HG02840 (cell line): ENCODE results near the gene OBP2B.

Source experiments
- ATAC-seq: cut with Tn5 transposase; IDR thresholded peaks from one replicate; pipeline ENCODE4 v1.9.1; 2021; ENCODE audit warnings: mild to moderate bottlenecking, moderate library complexity, moderate number of reproducible peaks; ENCODE audit not compliant: unreplicated experiment, low FRiP score

The OBP2B gene

GRCh38 chr9:133202688-133203453 lies 6.2 kb downstream of the OBP2B start:
- no peak for ATAC-seq

DNA sequence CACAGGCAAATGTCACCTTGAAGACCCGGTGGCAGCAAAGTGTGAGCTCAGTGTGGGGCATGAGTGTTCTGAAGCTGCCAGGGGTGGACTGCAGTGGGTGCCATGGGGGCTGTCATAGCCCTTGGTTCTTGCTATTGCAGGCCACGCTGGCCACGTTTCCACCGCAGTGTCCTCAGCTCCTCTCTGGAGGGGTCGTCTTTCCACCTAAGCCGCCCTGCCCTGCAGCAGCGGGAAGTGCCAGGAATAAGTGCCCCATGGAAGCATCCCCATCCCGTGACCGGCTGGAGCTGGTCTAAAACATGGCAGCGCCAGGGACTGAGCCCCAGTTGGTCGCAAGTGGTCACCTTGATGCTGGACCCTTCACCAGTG lies 6.9 kb downstream of the OBP2B start:
- ATAC-seq: no peak

GRCh38 chr9:133201424-133202144 lies 7.5 kb downstream of the OBP2B start:
- ATAC-seq: no peak

GRCh38 chr9:133200631-133201030 lies 8.4 kb downstream of the OBP2B start:
- ATAC-seq: no peak

DNA sequence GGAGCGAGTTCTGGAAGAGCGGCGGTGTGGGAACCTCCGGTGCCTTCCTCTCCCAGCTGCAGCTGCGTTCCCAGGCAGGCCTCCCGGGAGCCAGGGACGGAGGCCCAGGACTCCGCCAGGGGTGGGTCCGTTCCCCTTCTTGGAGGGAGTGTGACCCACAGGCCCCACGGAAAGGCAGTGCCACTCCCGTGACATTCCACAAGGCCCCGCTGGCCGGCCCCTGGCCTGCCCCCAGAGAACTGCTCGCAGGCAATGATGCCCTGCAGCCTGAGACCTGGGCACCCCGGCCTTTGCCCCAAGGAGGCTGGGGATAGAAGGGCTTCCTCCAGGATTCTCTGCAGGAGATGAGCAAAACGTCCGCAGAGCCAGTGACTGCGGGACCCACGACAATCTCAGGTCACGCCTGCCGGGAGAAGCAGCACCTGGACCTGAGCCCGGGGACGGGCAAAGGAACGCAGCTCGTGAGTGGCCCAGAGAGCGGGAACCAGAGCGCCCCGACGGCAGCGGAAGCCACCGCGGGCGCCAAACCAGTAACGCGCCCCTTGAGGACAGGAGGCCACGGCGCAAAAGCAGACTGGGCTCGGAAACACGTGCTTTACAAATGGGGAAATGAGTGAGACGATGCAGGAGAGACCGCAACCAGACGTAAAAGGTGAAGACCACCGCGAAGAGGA lies 9.3 kb downstream of the OBP2B start:
- ATAC-seq: no peak

GRCh38 chr9:133195029-133195428 lies 14.0 kb downstream of the OBP2B start:
- ATAC-seq: no peak

- ATAC-seq: no peak
These were observed 14.5 kb downstream of the OBP2B start for GRCh38 chr9:133194597-133194996.

- no peak for ATAC-seq
These were observed 17.1 kb downstream of the OBP2B start for GRCh38 chr9:133191989-133192388.

DNA sequence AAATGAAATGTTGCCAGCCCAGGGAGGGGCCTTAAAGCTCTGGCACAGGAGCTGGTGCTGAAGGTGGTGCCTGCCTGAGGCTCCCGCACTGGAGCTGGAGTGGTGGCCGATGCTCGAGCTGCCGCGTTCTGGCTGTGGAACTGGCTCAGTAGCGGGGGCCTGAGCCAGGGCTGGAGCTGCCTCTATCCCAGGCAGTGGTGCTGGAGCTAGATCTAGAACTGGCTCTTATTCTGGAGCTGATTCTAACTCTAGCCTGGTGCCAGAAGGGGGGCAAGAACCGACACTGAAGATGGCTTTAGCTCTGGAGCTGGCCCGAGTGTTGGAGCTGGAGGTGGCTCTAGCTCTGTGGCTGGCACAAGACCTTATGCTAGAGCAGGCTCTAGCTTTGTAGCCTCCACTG lies 19.2 kb downstream of the OBP2B start:
- ATAC-seq: no peak

GRCh38 chr9:133188843-133189180 lies 20.2 kb downstream of the OBP2B start:
- ATAC-seq: no peak

- ATAC-seq: no peak
These were observed 20.8 kb downstream of the OBP2B start for GRCh38 chr9:133188006-133188842.

- ATAC-seq: no peak
These were observed 21.5 kb downstream of the OBP2B start for GRCh38 chr9:133187561-133188005.

DNA sequence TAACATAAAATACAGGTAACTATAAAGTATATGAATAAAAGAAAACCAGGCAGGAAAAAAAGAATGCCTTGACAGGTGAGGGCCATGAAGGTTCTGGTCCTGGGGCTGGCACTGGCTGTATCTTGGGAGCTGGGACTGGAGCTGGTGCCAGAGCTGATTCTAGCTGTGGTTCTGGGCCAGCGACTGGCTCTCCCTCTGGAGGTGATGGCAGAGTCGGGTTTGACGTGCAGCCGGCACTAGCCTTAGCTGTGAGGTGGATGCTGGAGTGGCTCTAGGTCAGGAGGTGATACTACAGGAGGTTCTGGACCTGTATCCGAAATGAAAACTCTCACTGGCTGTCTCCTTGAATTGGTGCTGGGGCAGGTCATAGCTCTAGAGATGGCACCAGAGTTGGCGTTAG lies 22.3 kb downstream of the OBP2B start:
- ATAC-seq: no peak

DNA sequence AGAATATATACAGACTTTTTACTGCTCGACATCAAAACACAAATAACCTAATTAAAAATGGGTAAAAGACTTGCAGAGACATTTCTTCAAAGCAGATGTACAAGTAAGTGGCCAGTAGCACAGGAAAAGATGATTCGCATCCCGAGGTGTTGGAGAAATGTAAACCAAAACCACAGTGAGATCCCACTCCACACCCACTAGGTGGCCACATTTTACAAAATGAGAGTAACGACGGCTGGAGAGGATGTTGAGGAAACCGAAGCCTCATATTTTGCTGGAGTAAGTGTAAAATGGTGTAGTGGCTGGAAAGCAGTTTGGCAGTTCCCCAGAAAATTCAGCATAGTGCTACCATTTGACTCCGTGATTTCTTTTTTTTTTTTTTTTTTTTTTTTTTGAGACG lies 24.1 kb downstream of the OBP2B start:
- ATAC-seq: no peak

DNA sequence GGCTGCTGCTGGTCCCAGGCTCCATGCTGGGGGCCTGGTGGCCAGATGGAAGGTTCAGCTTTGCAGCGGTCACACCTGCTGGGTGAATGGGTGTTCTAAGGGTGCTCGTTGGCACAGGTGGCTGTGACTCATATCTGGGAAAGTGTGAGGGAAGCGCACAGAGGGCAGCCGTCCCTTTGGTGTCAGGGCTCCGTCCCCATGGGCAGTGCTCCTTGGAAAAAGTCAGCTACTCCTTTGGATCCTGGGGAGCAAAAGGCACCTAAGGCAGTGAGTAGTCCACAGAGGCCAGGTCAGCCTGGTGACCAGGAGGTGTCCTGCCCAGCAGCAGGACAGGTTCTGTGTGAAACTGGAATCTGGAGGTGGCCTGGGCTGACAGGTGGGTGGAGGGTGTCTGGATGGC lies 26.9 kb downstream of the OBP2B start:
- no peak for ATAC-seq

GRCh38 chr9:133181561-133181960 lies 27.5 kb downstream of the OBP2B start:
- ATAC-seq: no peak

GRCh38 chr9:133180953-133181352 lies 28.1 kb downstream of the OBP2B start:
- ATAC-seq: no peak

DNA sequence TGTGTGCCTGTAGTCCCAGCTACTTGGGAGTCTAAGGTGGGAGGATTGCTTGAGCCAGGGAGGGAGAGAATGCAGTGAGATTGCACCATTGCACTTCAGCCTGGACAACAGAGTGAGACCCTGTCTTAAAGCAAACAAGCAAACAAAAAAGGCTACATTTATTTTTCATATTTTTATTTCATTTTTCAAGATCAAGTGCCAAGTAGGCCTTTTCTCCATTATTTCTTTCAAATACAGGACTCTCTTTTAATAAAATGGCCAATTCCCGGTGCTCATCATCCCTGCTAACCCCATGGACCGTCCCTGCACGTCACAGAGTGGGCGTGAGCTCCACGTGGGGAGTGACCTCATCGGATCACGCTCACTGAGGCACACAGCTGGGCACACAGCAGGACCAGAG lies 36.0 kb downstream of the OBP2B start:
- ATAC-seq: no peak

DNA sequence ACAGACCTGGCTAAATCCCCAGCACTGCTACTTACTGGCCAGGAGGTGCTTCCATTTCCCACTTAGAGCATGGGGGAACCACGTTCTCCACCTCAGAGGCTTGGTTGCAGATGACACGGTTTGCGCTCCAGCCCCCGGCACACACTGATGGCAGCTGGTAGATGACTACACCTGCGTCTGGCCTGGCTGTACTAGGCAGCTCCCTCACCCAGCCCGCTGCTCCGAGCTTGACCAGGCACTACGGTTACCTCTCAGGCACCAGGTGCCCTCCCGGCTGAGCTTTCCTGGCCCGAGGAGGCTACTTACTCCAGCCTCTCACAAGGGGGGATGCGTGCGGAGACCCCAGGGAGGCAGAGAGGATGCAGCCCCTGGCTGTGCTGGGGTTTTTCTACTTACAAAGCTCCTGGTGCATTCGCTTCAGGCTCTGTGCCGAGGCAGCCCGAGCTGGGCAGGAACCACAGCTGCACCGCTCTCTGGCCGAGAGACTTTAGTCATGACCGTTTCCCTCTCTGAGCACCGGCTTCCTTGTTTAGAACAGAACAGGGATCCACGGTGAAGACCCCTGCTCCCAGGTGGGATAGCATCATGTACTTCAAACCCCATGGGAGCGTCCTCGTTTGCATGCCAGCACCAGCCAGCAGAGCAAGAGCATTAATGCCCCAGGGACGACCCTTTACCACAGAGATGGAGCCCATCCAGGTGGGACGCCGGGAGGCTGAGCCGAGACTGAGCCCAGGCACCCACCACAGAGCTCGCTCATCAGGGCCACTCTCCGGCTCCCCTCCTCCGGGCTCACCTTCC lies 37.7 kb downstream of the OBP2B start:
- ATAC-seq: no peak

- ATAC-seq: no peak
These were observed 38.3 kb downstream of the OBP2B start for GRCh38 chr9:133170716-133171115.
